OCI-LY7 (cell line): ENCODE data around the gene SLC44A3. TPM values are rescaled to one million over a fixed set of nuclear protein-coding genes. Genes with fewer than 3 reads are reported as not detected.

ENCODE experiments used
- BruUV-seq: library from RNA; stranded (reverse); fragments of 400-500 nt; replicated peaks from 2 replicates; lab custom pipeline; 2021; lab: Mats Ljungman, UMichigan
- CTCF ChIA-PET: fragments of 300-600 bp; sonication (Branson Sonifier 250); formaldehyde crosslinking; loops from one replicate; lab custom pipeline; 2022; ENCODE audit warnings: antibody characterized with exemption; ENCODE audit not compliant: unreplicated experiment; lab: Charles Lee
- POLR2A ChIA-PET: fragments of 300-600 bp; sonication (Branson Sonifier 250); formaldehyde crosslinking; loops from one replicate; lab custom pipeline; 2022; ENCODE audit warnings: antibody characterized with exemption; lab: Charles Lee
- DNase-seq: peaks from one replicate; pipeline ENCODE4 v3.0.0-alpha.2; 2015; ENCODE audit warnings: low spot score
- H2AFZ ChIP-seq: fragments of 200-600 bp; sonication (generic), shearing (Covaris generic); 2 replicates; pipeline ENCODE4 v1.6.1; 2014; ENCODE audit warnings: mild to moderate bottlenecking, antibody characterized with exemption, low read length, moderate library complexity
- H3K27ac ChIP-seq: fragments of 200-600 bp; sonication (generic); 2 replicates; pipeline ENCODE4 v1.5.1; 2014; ENCODE audit warnings: mixed run types, low read depth, mild to moderate bottlenecking, moderate library complexity, low read length, inconsistent platforms; ENCODE audit not compliant: poor library complexity, severe bottlenecking
- H3K36me3 ChIP-seq: fragments of 200-600 bp; sonication (generic); 2 replicates; pipeline ENCODE4 v1.6.1; 2014; ENCODE audit warnings: mild to moderate bottlenecking, antibody characterized with exemption, low read length, moderate library complexity, mixed read lengths; ENCODE audit not compliant: insufficient read depth
- H3K4me1 ChIP-seq: fragments of 200-600 bp; sonication (generic); 2 replicates; pipeline ENCODE4 v1.5.1; 2014; ENCODE audit warnings: mild to moderate bottlenecking, low read length; ENCODE audit not compliant: insufficient read depth, poor library complexity, severe bottlenecking
- H3K4me2 ChIP-seq: fragments of 200-600 bp; sonication (generic); 2 replicates; pipeline ENCODE4 v1.6.1; 2014; ENCODE audit warnings: mild to moderate bottlenecking, low read length
- H3K4me3 ChIP-seq: fragments of 200-600 bp; sonication (generic); 2 replicates; pipeline ENCODE4 v1.5.1; 2014; ENCODE audit warnings: mild to moderate bottlenecking, low read depth, low read length; ENCODE audit not compliant: poor library complexity, severe bottlenecking
- H3K79me2 ChIP-seq: fragments of 200-600 bp; sonication (generic); 2 replicates; pipeline ENCODE4 v1.6.1; 2016; ENCODE audit warnings: low read depth, mild to moderate bottlenecking, low read length, moderate library complexity, mixed read lengths; ENCODE audit not compliant: insufficient read depth
- H3K9me2 ChIP-seq: fragments of 200-600 bp; sonication (generic); 2 replicates; pipeline ENCODE4 v1.6.1; 2016; ENCODE audit warnings: mild to moderate bottlenecking, low read length, mixed read lengths; ENCODE audit not compliant: insufficient read depth
- H3K9me3 ChIP-seq: fragments of 200-600 bp; sonication (generic); 2 replicates; pipeline ENCODE4 v1.6.1; 2014; ENCODE audit warnings: mild to moderate bottlenecking, mixed run types, low read length, mixed read lengths
- H4K20me1 ChIP-seq: fragments of 200-600 bp; sonication (generic); 2 replicates; pipeline ENCODE4 v1.6.1; 2014; ENCODE audit warnings: mild to moderate bottlenecking, antibody characterized with exemption, low read length, moderate library complexity, mixed read lengths; ENCODE audit not compliant: insufficient read depth
- CTCF ChIP-seq: fragments of 200-600 bp; sonication (generic); conservative IDR thresholded peaks from 2 replicates; pipeline ENCODE4 v1.5.1; 2014; ENCODE audit warnings: mild to moderate bottlenecking, antibody characterized with exemption, low read length, moderate library complexity, mixed read lengths
- EZH2phosphoT487 ChIP-seq: fragments of 200-600 bp; sonication (generic); IDR thresholded peaks from 2 replicates; pipeline ENCODE4 v1.6.1; 2018; ENCODE audit warnings: low read depth, borderline replicate concordance, mild to moderate bottlenecking, mixed run types, antibody characterized with exemption, low read length, moderate library complexity, mixed read lengths
- intact Hi-C: fragments of 100-400 bp; cut with micrococcal nuclease; formaldehyde crosslinking; loops from one replicate; pipeline ENCODE4 v1.10.0; 2022; ENCODE audit not compliant: unreplicated experiment
- total RNA-seq, 2 experiments: library from RNA; depleted of rRNA in 1 of 2; stranded (reverse); fragments of >200 nt in 1 of 2; shearing (Covaris generic) in 1 of 2; gene quantifications; 2 replicates each; pipeline ENCODE4 v1.2.3, GENCODE V29; 2014 to 2022

SLC44A3 gene
- total RNA-seq, 2 experiments from 2014 or later = not detected

- DNase-seq = no peak
- Histone ChIP-seq H3K9me2 (no peaks in the 10 kb centered on the region), H3K4me1 (no peaks in the 10 kb centered on the region), H4K20me1 (no peaks in the 10 kb centered on the region), H3K4me3 (no peak overlapping the region), H3K9me3 (no peaks in the 10 kb centered on the region), H3K79me2 (no peaks in the 10 kb centered on the region), H3K27ac (no peak overlapping the region), H2AFZ (no peak overlapping the region), H3K4me2 (no peak overlapping the region), H3K36me3 (no peaks in the 10 kb centered on the region)
- TF ChIP-seq CTCF (no peak), EZH2phosphoT487 (no peak)
- ChIA-PET POLR2A (no interaction called here), CTCF (no interaction called here)
- intact Hi-C loops = no loop called here
- BruUV-seq = no TSS peak
Measured at GRCh38 chr1:94876362-94876761, 56.2 kb downstream of the SLC44A3 start.

DNA sequence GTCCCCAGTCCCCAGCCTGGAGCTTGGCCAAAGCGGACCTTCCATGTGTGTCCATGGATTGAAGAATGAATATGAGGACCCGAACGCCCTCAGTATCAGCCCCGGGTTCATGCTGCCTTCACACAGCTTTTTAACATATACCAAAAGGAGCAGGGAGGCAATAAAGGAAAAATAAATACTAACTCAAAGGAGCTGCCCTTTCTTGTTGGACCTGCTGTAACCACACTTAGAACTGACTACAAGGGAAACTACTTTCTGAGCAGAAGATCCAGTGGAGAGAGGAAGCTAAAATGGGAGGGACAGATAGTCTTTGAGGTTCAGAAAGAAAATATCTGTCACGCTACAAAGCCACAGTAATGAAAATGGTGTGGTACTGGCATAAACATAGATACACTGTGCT is 58.2 kb downstream of the SLC44A3 start:
- H3K4me2 ChIP-seq = no peak overlapping the region
- POLR2A ChIA-PET = interaction anchor here (1.0 kb wide), 1 partner anchor 8 kb away, joined by 4 read pairs; no protein-coding TSS in a partner anchor
- intact Hi-C loops = no loop called here

More for the DNA sequence above, 58.2 kb downstream of the SLC44A3 start:
- Histone ChIP-seq H2AFZ (no peak overlapping the region), H3K27ac (no peak overlapping the region), H4K20me1 (no peaks in the 10 kb centered on the region), H3K36me3 (no peaks in the 10 kb centered on the region), H3K4me1 (no peaks in the 10 kb centered on the region), H3K9me3 (no peaks in the 10 kb centered on the region), H3K4me3 (no peak overlapping the region), H3K9me2 (no peaks in the 10 kb centered on the region), H3K79me2 (no peaks in the 10 kb centered on the region)
- no TSS peak for BruUV-seq
- DNase-seq = no peak
- CTCF ChIA-PET = no interaction called here
- no peak for TF ChIP-seq EZH2phosphoT487
- TF ChIP-seq CTCF = no peak
